Testis (tissue), 2 donors: Measurements from ENCODE around the gene POLR2E.

Experiments
- POLR2A ChIP-seq: fragments of 450-650 bp; IDR thresholded peaks from one replicate; pipeline ENCODE4 v1.6.1; 2017; ENCODE audit warnings: antibody characterized with exemption, mild to moderate bottlenecking, moderate library complexity
- TF ChIP-seq, protein P1 (sequence below), 3 experiments: fragments of 450-650 bp in 2 of 3; fragments of 200-600 bp in 1 of 3; sonication (generic) in 1 of 3; IDR thresholded peaks; one replicate each; pipeline ENCODE4 v1.5.1; 2016 to 2019; ENCODE audit warnings: antibody characterized with exemption in 3 of 3, mild to moderate bottlenecking in 2 of 3, moderate library complexity in 1 of 3

DNA sequence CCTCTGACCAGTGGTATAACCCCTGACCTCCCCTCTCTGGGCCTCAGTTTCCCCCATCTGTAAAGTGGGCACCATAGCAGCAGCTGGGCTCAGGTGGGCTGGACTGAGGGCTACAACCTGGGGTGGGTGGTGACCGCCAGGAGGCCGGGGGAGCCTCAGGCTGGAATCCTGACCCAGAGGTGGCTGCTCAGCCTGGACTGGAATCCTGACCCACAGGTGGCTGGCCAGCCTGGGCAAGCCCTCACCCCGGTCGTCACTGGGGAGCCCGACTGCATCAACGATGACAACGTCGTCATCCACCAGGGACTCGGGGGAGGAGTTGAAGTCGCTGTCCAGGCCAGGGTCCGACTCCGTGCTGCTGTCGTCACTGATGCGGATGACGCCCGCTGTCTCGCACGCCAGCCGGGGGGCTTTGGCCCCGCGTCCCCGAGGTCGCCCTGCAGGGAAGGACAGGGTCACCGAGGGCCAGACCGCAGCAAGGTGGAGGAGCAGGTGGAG lies 18.9 kb upstream of the POLR2E start:
- TF ChIP-seq, protein P1, sequence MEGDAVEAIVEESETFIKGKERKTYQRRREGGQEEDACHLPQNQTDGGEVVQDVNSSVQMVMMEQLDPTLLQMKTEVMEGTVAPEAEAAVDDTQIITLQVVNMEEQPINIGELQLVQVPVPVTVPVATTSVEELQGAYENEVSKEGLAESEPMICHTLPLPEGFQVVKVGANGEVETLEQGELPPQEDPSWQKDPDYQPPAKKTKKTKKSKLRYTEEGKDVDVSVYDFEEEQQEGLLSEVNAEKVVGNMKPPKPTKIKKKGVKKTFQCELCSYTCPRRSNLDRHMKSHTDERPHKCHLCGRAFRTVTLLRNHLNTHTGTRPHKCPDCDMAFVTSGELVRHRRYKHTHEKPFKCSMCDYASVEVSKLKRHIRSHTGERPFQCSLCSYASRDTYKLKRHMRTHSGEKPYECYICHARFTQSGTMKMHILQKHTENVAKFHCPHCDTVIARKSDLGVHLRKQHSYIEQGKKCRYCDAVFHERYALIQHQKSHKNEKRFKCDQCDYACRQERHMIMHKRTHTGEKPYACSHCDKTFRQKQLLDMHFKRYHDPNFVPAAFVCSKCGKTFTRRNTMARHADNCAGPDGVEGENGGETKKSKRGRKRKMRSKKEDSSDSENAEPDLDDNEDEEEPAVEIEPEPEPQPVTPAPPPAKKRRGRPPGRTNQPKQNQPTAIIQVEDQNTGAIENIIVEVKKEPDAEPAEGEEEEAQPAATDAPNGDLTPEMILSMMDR (IDR thresholded peaks at IDR 0.05), result no peak
- TF ChIP-seq POLR2A, result no peak
